A673 (cell line): ENCODE results near the gene REP15. TPM values are rescaled to one million over a fixed set of nuclear protein-coding genes. Genes with fewer than 3 reads are reported as not detected.

ENCODE experiments used
- BruUV-seq: library from RNA; stranded (reverse); fragments of 400-500 nt; replicated peaks from 2 replicates; lab custom pipeline; 2021; lab: Mats Ljungman, UMichigan
- CTCF ChIA-PET: fragments of 300-600 bp; sonication (Branson Sonifier 250); formaldehyde crosslinking; loops from one replicate; lab custom pipeline; 2022; ENCODE audit warnings: antibody characterized with exemption; lab: Charles Lee
- POLR2A ChIA-PET: fragments of 300-600 bp; sonication (Branson Sonifier 250); formaldehyde crosslinking; loops from one replicate; lab custom pipeline; 2022; ENCODE audit warnings: antibody characterized with exemption; ENCODE audit not compliant: low non-redundant PET; lab: Charles Lee
- DNase-seq: peaks from one replicate; pipeline ENCODE4 v3.0.0-alpha.2; 2015; ENCODE audit warnings: low spot score
- H3K27ac ChIP-seq: fragments of 200-600 bp; sonication (generic); 2 replicates; pipeline ENCODE4 v1.5.1; 2016; ENCODE audit warnings: mixed run types, low read depth, mild to moderate bottlenecking, mixed read lengths, antibody characterized with exemption, low read length; ENCODE audit not compliant: poor library complexity, severe bottlenecking
- H3K27me3 ChIP-seq: fragments of 200-600 bp; sonication (generic); replicated peaks from 2 replicates; pipeline ENCODE4 v1.6.1; 2017; ENCODE audit warnings: mixed run types, low read depth, mild to moderate bottlenecking, mixed read lengths, antibody characterized with exemption, low read length; ENCODE audit not compliant: insufficient read depth, poor library complexity
- H3K36me3 ChIP-seq: fragments of 200-600 bp; sonication (generic); 2 replicates; pipeline ENCODE4 v1.6.1; 2016; ENCODE audit warnings: mixed run types, mild to moderate bottlenecking, mixed read lengths, antibody characterized with exemption, low read length; ENCODE audit not compliant: insufficient read depth, poor library complexity, severe bottlenecking
- H3K4me1 ChIP-seq: fragments of 200-600 bp; sonication (generic); 2 replicates; pipeline ENCODE4 v1.6.1; 2017; ENCODE audit warnings: mixed run types, mild to moderate bottlenecking, mixed read lengths, antibody characterized with exemption, low read length; ENCODE audit not compliant: insufficient read depth, poor library complexity, severe bottlenecking
- H3K4me3 ChIP-seq: fragments of 200-600 bp; sonication (generic); 2 replicates; pipeline ENCODE4 v1.5.1; 2016; ENCODE audit warnings: low read depth, mixed run types, mild to moderate bottlenecking, mixed read lengths, low read length; ENCODE audit not compliant: poor library complexity, severe bottlenecking
- H3K9me3 ChIP-seq: fragments of 200-600 bp; sonication (generic); 2 replicates; pipeline ENCODE4 v1.6.1; 2016; ENCODE audit warnings: mixed run types, low read depth, mild to moderate bottlenecking, mixed read lengths, antibody characterized with exemption, low read length; ENCODE audit not compliant: poor library complexity, severe bottlenecking
- CTCF ChIP-seq: fragments of 300-800, 200-600 bp; sonication (generic); conservative IDR thresholded peaks from 2 replicates; pipeline ENCODE4 v1.5.1; 2017; ENCODE audit warnings: low read depth, mild to moderate bottlenecking, antibody characterized with exemption, low read length, moderate library complexity, mixed read lengths
- EZH2 ChIP-seq: fragments of 200-600 bp; sonication (generic); IDR thresholded peaks from 2 replicates; pipeline ENCODE4 v1.6.1; 2017; ENCODE audit warnings: borderline replicate concordance, low read depth, mild to moderate bottlenecking, mixed read lengths, antibody characterized with exemption, low read length; ENCODE audit not compliant: poor library complexity, severe bottlenecking
- intact Hi-C: fragments of 100-400 bp; cut with micrococcal nuclease; formaldehyde crosslinking; loops from one replicate; pipeline ENCODE4 v1.10.0; 2022; ENCODE audit not compliant: unreplicated experiment
- total RNA-seq: library from RNA; stranded (reverse); gene quantifications from 2 replicates; pipeline ENCODE4 v1.2.3, GENCODE V29; 2021

Gene REP15
- total RNA-seq, 1 experiment from 2014 or later, result 1.5 TPM

- intact Hi-C loops, result no loop called here
- no peak for DNase-seq
- Histone ChIP-seq H3K9me3 (no peaks in the 10 kb centered on the region), H3K27me3 (no peaks in the 10 kb centered on the region), H3K36me3 (no peaks in the 10 kb centered on the region), H3K27ac (no peak overlapping the region), H3K4me3 (no peak overlapping the region), H3K4me1 (no peaks in the 10 kb centered on the region)
- no TSS peak for BruUV-seq
- POLR2A ChIA-PET, result no interaction called here
- TF ChIP-seq CTCF (no peak), EZH2 (no peak)
- CTCF ChIA-PET, result no interaction called here
Measured at GRCh38 chr12:27696864-27697564, 767 bp downstream of the REP15 start.

- CTCF ChIA-PET, result interaction anchor here (1.1 kb wide), 1 partner anchor 279 kb away, joined by 3 read pairs; no protein-coding TSS in a partner anchor
- Histone ChIP-seq H3K9me3 (no peaks in the 10 kb centered on the region), H3K4me3 (no peak overlapping the region), H3K27me3 (no peaks in the 10 kb centered on the region), H3K36me3 (no peaks in the 10 kb centered on the region), H3K4me1 (no peaks in the 10 kb centered on the region), H3K27ac (peak overlapping the region; percentile 17)
- POLR2A ChIA-PET, result no interaction called here
- intact Hi-C loops, result loop anchor here (5.0 to 10.0 kb wide), 2 partner anchors 282 to 689 kb away; partner anchors contain the start of gene TM7SF3
- TF ChIP-seq EZH2, result no peak
- peak; percentile 94 for TF ChIP-seq CTCF
- DNase-seq, result peak; percentile 89
- BruUV-seq, result no TSS peak
Measured at GRCh38 chr12:27703720-27704452, 7.6 kb downstream of the REP15 start.

- Histone ChIP-seq H3K27ac (no peak overlapping the region), H3K4me3 (no peak overlapping the region), H3K4me1 (no peaks in the 10 kb centered on the region), H3K36me3 (no peaks in the 10 kb centered on the region), H3K27me3 (no peaks in the 10 kb centered on the region), H3K9me3 (no peaks in the 10 kb centered on the region)
- no peak for DNase-seq
- CTCF ChIA-PET, result no interaction called here
- no TSS peak for BruUV-seq
- intact Hi-C loops, result loop anchor here (10.0 kb wide), 1 partner anchor 690 kb away; the partner anchor contains the start of gene TM7SF3
- TF ChIP-seq EZH2 (no peak), CTCF (no peak)
- POLR2A ChIA-PET, result no interaction called here
Measured at GRCh38 chr12:27705263-27705662, 9.0 kb downstream of the REP15 start.
